CD8-positive, alpha-beta memory T cell (primary cell): Measurements from ENCODE around the gene CPA1. TPM values are rescaled to one million over a fixed set of nuclear protein-coding genes. Genes with fewer than 3 reads are reported as not detected.

Experiments
- CTCF ChIA-PET: fragments of 350-600 bp; sonication (Branson Sonifier 250); formaldehyde crosslinking; loops from one replicate; lab custom pipeline; 2021; ENCODE audit warnings: antibody characterized with exemption; lab: Charles Lee
- POLR2A ChIA-PET: fragments of 350-600 bp; sonication (Branson Sonifier 250); formaldehyde crosslinking; loops from one replicate; lab custom pipeline; 2021; ENCODE audit warnings: antibody characterized with exemption; lab: Charles Lee
- DNase-seq, 5 donors: peaks; one replicate each; pipeline versions ENCODE4 v3.0.0 to v3.0.0-alpha.2; 2020 to 2022; ENCODE audit warnings: mixed read lengths in 1 of 5
- H3K27ac ChIP-seq: one replicate; pipeline ENCODE4 v1.7.0; 2013; ENCODE audit warnings: low read depth, mild to moderate bottlenecking, low read length, moderate library complexity
- H3K27me3 ChIP-seq: 2 replicates; pipeline ENCODE4 v1.7.0; 2013; ENCODE audit warnings: low read length, mild to moderate bottlenecking; ENCODE audit not compliant: insufficient read depth, poor library complexity, severe bottlenecking
- H3K36me3 ChIP-seq: 2 replicates; pipeline ENCODE4 v1.7.0; 2013; ENCODE audit warnings: mild to moderate bottlenecking, low read length, moderate library complexity; ENCODE audit not compliant: insufficient read depth
- H3K4me1 ChIP-seq: 2 replicates; pipeline ENCODE4 v1.7.0; 2013; ENCODE audit warnings: mild to moderate bottlenecking, low read length, moderate library complexity; ENCODE audit not compliant: insufficient read depth
- H3K4me3 ChIP-seq: 2 replicates; pipeline ENCODE4 v1.7.0; 2013; ENCODE audit warnings: mild to moderate bottlenecking, low read length
- H3K9me3 ChIP-seq: 2 replicates; pipeline ENCODE4 v1.7.0; 2013; ENCODE audit warnings: mild to moderate bottlenecking, low read length
- H3K27ac Mint-ChIP-seq, 8 donors: one replicate each; pipeline ENCODE4 v1.8.0; 2020 to 2021; ENCODE audit warnings: mixed read lengths in 8 of 8, mild to moderate bottlenecking in 6 of 8, inconsistent platforms in 3 of 8, moderate library complexity in 3 of 8
- H3K27me3 Mint-ChIP-seq, 2 donors: one replicate each; pipeline ENCODE4 v1.8.0; 2020 to 2021; ENCODE audit warnings: mixed read lengths in 2 of 2, mild to moderate bottlenecking in 1 of 2, moderate library complexity in 1 of 2
- H3K36me3 Mint-ChIP-seq, 3 donors: one replicate each; pipeline ENCODE4 v1.8.0; 2020 to 2021; ENCODE audit warnings: mixed read lengths in 3 of 3, inconsistent platforms in 1 of 3, mild to moderate bottlenecking in 1 of 3
- H3K4me1 Mint-ChIP-seq, 3 donors: one replicate each; pipeline ENCODE4 v1.8.0; 2020 to 2021; ENCODE audit warnings: mixed read lengths in 3 of 3, inconsistent platforms in 1 of 3, mild to moderate bottlenecking in 1 of 3
- H3K4me3 Mint-ChIP-seq, 7 donors: one replicate each; pipeline ENCODE4 v1.8.0; 2020 to 2021; ENCODE audit warnings: mixed read lengths in 7 of 7, mild to moderate bottlenecking in 6 of 7, moderate library complexity in 4 of 7, inconsistent platforms in 2 of 7
- H3K9me3 Mint-ChIP-seq, 5 donors: one replicate each; pipeline ENCODE4 v1.8.0; 2020 to 2022; ENCODE audit warnings: mixed read lengths in 5 of 5, mild to moderate bottlenecking in 3 of 5, moderate library complexity in 2 of 5, inconsistent platforms in 1 of 5
- polyA plus RNA-seq: library from polyadenylated mRNA; unstranded; fragments of 300-500 nt; fragmentation: Illumina TruSeq; gene quantifications from one replicate; pipeline ENCODE4 v1.2.3, GENCODE V29; 2021
- total RNA-seq, 2 experiments: library from RNA; stranded (reverse); gene quantifications; one replicate each; pipeline ENCODE4 v1.2.3, GENCODE V29; 2021

The CPA1 gene
- total and polyA plus RNA-seq, 3 experiments from 2014 or later, result not detected

- Mint-ChIP-seq H3K27me3 (peaks cover 8 to 16% of the 10 kb centered on the region in 2 donors), H3K4me1 (no peaks in the 10 kb centered on the region), H3K36me3 (peaks cover 0 to 8% (median 0%) of the 10 kb centered on the region in 3 donors), H3K9me3 (peaks cover 4 to 11% (median 5%) of the 10 kb centered on the region in 5 donors), H3K4me3 (no peak overlapping the region), H3K27ac (no peak overlapping the region)
- H3K9me3 ChIP-seq, result no peaks in the 10 kb centered on the region
- ChIA-PET CTCF (no interaction called here), POLR2A (no interaction called here)
- DNase-seq, result no peak
- no peaks in the 10 kb centered on the region for H3K4me1 ChIP-seq
- H3K4me3 ChIP-seq, result no peak overlapping the region
- H3K36me3 ChIP-seq, result no peaks in the 10 kb centered on the region
- H3K27ac ChIP-seq, result no peak overlapping the region
- H3K27me3 ChIP-seq, result no peaks in the 10 kb centered on the region
These were observed 20.9 kb upstream of the CPA1 start for GRCh38 chr7:130359276-130359857.

- H3K27ac Mint-ChIP-seq, result no peak overlapping the region
- peaks cover 4 to 11% (median 5%) of the 10 kb centered on the region in 5 donors for H3K9me3 Mint-ChIP-seq
- H3K27me3 Mint-ChIP-seq, result peaks cover 8 to 16% of the 10 kb centered on the region in 2 donors
- Histone ChIP-seq H3K4me1 (no peaks in the 10 kb centered on the region), H3K9me3 (no peaks in the 10 kb centered on the region), H3K27ac (no peak overlapping the region), H3K36me3 (no peaks in the 10 kb centered on the region), H3K4me3 (no peak overlapping the region), H3K27me3 (no peaks in the 10 kb centered on the region)
- peaks cover 0 to 8% (median 0%) of the 10 kb centered on the region in 3 donors for H3K36me3 Mint-ChIP-seq
- H3K4me1 Mint-ChIP-seq, result peaks cover 0 to 3% (median 0%) of the 10 kb centered on the region in 3 donors
- H3K4me3 Mint-ChIP-seq, result no peak overlapping the region
- DNase-seq, result no peak
- POLR2A ChIA-PET, result no interaction called here
- CTCF ChIA-PET, result no interaction called here
These were observed 19.8 kb upstream of the CPA1 start for GRCh38 chr7:130360518-130360917.

GRCh38 chr7:130361681-130362080 is 18.6 kb upstream of the CPA1 start:
- POLR2A ChIA-PET, result no interaction called here
- H3K27me3 Mint-ChIP-seq, result peaks cover 11 to 16% of the 10 kb centered on the region in 2 donors
- DNase-seq, result no peak
- Histone ChIP-seq H3K27me3 (no peaks in the 10 kb centered on the region), H3K9me3 (no peaks in the 10 kb centered on the region), H3K27ac (no peak overlapping the region), H3K4me1 (peaks cover 2% of the 10 kb centered on the region), H3K36me3 (no peaks in the 10 kb centered on the region), H3K4me3 (no peak overlapping the region)
- CTCF ChIA-PET, result no interaction called here
- H3K27ac Mint-ChIP-seq, result no peak overlapping the region
- peaks cover 4 to 11% (median 5%) of the 10 kb centered on the region in 5 donors for H3K9me3 Mint-ChIP-seq
- peaks cover 0 to 8% (median 0%) of the 10 kb centered on the region in 3 donors for H3K36me3 Mint-ChIP-seq
- H3K4me1 Mint-ChIP-seq, result peaks cover under 1 to 12% (median 7%) of the 10 kb centered on the region in 3 donors
- H3K4me3 Mint-ChIP-seq, result no peak overlapping the region

- H3K4me3 Mint-ChIP-seq, result no peak overlapping the region
- CTCF ChIA-PET, result no interaction called here
- no peaks in the 10 kb centered on the region for H3K27me3 ChIP-seq
- peaks cover 11 to 16% of the 10 kb centered on the region in 2 donors for H3K27me3 Mint-ChIP-seq
- no peaks in the 10 kb centered on the region for H3K36me3 ChIP-seq
- no peak for DNase-seq
- H3K27ac Mint-ChIP-seq, result no peak overlapping the region
- POLR2A ChIA-PET, result no interaction called here
- H3K4me1 ChIP-seq, result peaks cover 5% of the 10 kb centered on the region
- H3K9me3 Mint-ChIP-seq, result peaks cover 4 to 11% (median 5%) of the 10 kb centered on the region in 5 donors
- no peak overlapping the region for H3K27ac ChIP-seq
- no peak overlapping the region for H3K4me3 ChIP-seq
- H3K4me1 Mint-ChIP-seq, result peaks cover 7 to 19% (median 11%) of the 10 kb centered on the region in 3 donors
- H3K9me3 ChIP-seq, result no peaks in the 10 kb centered on the region
- peaks cover 0 to 8% (median 0%) of the 10 kb centered on the region in 3 donors for H3K36me3 Mint-ChIP-seq
These were observed 18.0 kb upstream of the CPA1 start for GRCh38 chr7:130362251-130362816.

GRCh38 chr7:130363026-130363847 is 17.1 kb upstream of the CPA1 start:
- Histone ChIP-seq H3K4me3 (no peak overlapping the region), H3K9me3 (no peaks in the 10 kb centered on the region), H3K4me1 (peaks cover 5% of the 10 kb centered on the region), H3K36me3 (no peaks in the 10 kb centered on the region), H3K27me3 (no peaks in the 10 kb centered on the region), H3K27ac (no peak overlapping the region)
- Mint-ChIP-seq H3K27me3 (peaks cover 11 to 14% of the 10 kb centered on the region in 2 donors), H3K4me1 (peaks cover 9 to 25% (median 15%) of the 10 kb centered on the region in 3 donors), H3K9me3 (peaks cover 4 to 11% (median 5%) of the 10 kb centered on the region in 5 donors), H3K4me3 (no peak overlapping the region), H3K36me3 (peaks cover 0 to 8% (median 0%) of the 10 kb centered on the region in 3 donors), H3K27ac (no peak overlapping the region)
- CTCF ChIA-PET, result no interaction called here
- DNase-seq, result no peak
- POLR2A ChIA-PET, result no interaction called here

GRCh38 chr7:130364451-130364850 is 15.8 kb upstream of the CPA1 start:
- Mint-ChIP-seq H3K9me3 (peaks cover 0 to 9% (median 4%) of the 10 kb centered on the region in 5 donors), H3K4me1 (peaks cover 21 to 37% (median 27%) of the 10 kb centered on the region in 3 donors), H3K27me3 (peaks cover 11% of the 10 kb centered on the region in 2 donors), H3K36me3 (peaks cover 0 to 8% (median 0%) of the 10 kb centered on the region in 3 donors), H3K4me3 (no peak overlapping the region), H3K27ac (no peak overlapping the region)
- CTCF ChIA-PET, result no interaction called here
- DNase-seq, result no peak
- POLR2A ChIA-PET, result no interaction called here
- no peaks in the 10 kb centered on the region for H3K36me3 ChIP-seq
- H3K9me3 ChIP-seq, result no peaks in the 10 kb centered on the region
- no peaks in the 10 kb centered on the region for H3K27me3 ChIP-seq
- H3K27ac ChIP-seq, result no peak overlapping the region
- H3K4me3 ChIP-seq, result no peak overlapping the region
- H3K4me1 ChIP-seq, result peaks cover 11% of the 10 kb centered on the region

GRCh38 chr7:130365088-130365487 is 15.2 kb upstream of the CPA1 start:
- Histone ChIP-seq H3K4me3 (no peak overlapping the region), H3K36me3 (no peaks in the 10 kb centered on the region), H3K27me3 (no peaks in the 10 kb centered on the region), H3K27ac (no peak overlapping the region), H3K4me1 (peaks cover 15% of the 10 kb centered on the region), H3K9me3 (no peaks in the 10 kb centered on the region)
- Mint-ChIP-seq H3K27me3 (peaks cover 11% of the 10 kb centered on the region in 2 donors), H3K4me3 (no peak overlapping the region), H3K36me3 (peaks cover 0 to 8% (median 0%) of the 10 kb centered on the region in 3 donors), H3K9me3 (peaks cover 0 to 5% (median 4%) of the 10 kb centered on the region in 5 donors), H3K27ac (peak overlapping the region in 2 of 8 donors; percentile 25 to 35), H3K4me1 (peaks cover 24 to 43% (median 33%) of the 10 kb centered on the region in 3 donors)
- CTCF ChIA-PET, result no interaction called here
- POLR2A ChIA-PET, result no interaction called here
- no peak for DNase-seq
